Measurements from ENCODE around the gene PTCD2. TPM values are rescaled to one million over a fixed set of nuclear protein-coding genes. Genes with fewer than 3 reads are reported as not detected.

Gene PTCD2
- total RNA-seq, 6 experiments from 2014 or later = 4.3 to 8.5 (median 6.7) TPM

DNA sequence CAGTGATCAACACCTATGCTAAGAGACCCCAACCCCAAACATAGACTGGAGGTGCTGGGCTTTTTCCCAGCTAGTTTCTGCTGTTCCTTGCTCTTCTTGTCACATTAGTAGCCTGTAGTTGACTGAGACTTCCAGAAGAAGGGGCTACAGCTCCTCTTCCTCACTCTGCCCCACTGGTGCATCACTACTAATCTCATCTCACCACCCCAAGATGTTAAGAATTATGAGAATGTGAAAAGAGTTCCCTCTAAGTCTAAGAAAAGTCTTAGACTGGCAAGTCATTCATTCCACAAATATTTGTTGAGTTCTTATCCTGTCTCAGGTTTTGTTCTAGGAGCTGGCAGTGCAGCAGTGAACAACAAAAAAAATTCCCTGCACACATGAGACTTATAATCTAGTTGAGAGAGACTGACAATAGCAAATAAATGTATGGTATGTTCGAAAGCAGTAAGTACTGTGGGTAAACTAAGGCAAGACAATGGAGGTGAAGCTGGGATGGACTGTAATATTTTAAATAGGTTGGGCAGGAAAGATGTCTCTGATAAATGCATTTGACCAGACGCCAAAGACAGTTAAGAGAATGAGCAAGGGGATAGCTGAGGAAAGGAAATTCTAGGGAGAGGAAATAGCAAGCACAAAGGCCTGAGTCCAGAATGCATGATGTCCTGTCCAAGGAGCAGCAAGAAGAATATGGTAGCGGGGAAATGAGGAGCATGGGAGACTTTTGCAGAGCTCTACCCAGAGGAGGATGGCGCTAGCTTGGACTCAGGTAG lies 92.3 kb downstream of the PTCD2 start:
- intact Hi-C loops (cut with DNase I) = no loop called here
- H3K4me3 ChIP-seq = no peak overlapping the region

GRCh38 chr5:72415616-72416325 lies 95.6 kb downstream of the PTCD2 start:
- no peaks in the 10 kb centered on the region for H3K27me3 ChIP-seq
- no peak for ATAC-seq
- H3K4me3 ChIP-seq = no peak overlapping the region
- DNase-seq = no peak
- WGBS (ENCODE audit: insufficient coverage, low coverage, low lambda C conversion rate, missing lambda C conversion rate) = 80% methylated on average over 4 of the region's 5 CpGs
- no peaks in the 10 kb centered on the region for H3K36me3 ChIP-seq
- H3K27ac ChIP-seq = no peak overlapping the region
- no peaks in the 10 kb centered on the region for H3K4me1 ChIP-seq
- intact Hi-C loops (cut with DNase I) = no loop called here
- TF ChIP-seq POLR2A (IDR thresholded peaks at IDR 0.05) (no peak), CTCF (IDR thresholded peaks at IDR 0.05) (no peak)
- no peaks in the 10 kb centered on the region for H3K9me3 ChIP-seq

More for the DNA sequence above, 92.3 kb downstream of the PTCD2 start:
- Histone ChIP-seq H3K36me3 (no peaks in the 10 kb centered on the region), H3K27ac (no peak overlapping the region), H3K4me1 (no peaks in the 10 kb centered on the region), H3K27me3 (no peaks in the 10 kb centered on the region), H3K9me3 (no peaks in the 10 kb centered on the region)
- no peak for ATAC-seq
- TF ChIP-seq CTCF (IDR thresholded peaks at IDR 0.05) (no peak), POLR2A (IDR thresholded peaks at IDR 0.05) (no peak)
- WGBS (ENCODE audit: insufficient coverage, low coverage, low lambda C conversion rate, missing lambda C conversion rate) = 49% methylated on average over 4 of the region's 4 CpGs
- no peak for DNase-seq

GRCh38 chr5:72417333-72418062 lies 97.3 kb downstream of the PTCD2 start:
- peak in 1 of 4 donors; percentile 32 for ATAC-seq
- TF ChIP-seq CTCF (IDR thresholded peaks at IDR 0.05) (no peak), POLR2A (IDR thresholded peaks at IDR 0.05) (no peak)

More at GRCh38 chr5:72417333-72418062, 97.3 kb downstream of the PTCD2 start:
- Histone ChIP-seq H3K4me1 (no peaks in the 10 kb centered on the region), H3K36me3 (no peaks in the 10 kb centered on the region), H3K27me3 (no peaks in the 10 kb centered on the region), H3K27ac (no peak overlapping the region), H3K4me3 (no peak overlapping the region), H3K9me3 (no peaks in the 10 kb centered on the region)
- WGBS (ENCODE audit: insufficient coverage, low coverage, low lambda C conversion rate, missing lambda C conversion rate) = 92% methylated on average over 12 of the region's 48 CpGs
- DNase-seq = no peak
- intact Hi-C loops (cut with DNase I) = no loop called here

Small RNAs within 50 kb of the gene (small RNA-seq; reads per million reads assigned to genes)
- 0 reads per million in 2 experiments for gene RN7SL153P

Other genes with a start within 250 kb of the PTCD2 start
- gene MAP1B, start 212.9 kb upstream of the PTCD2 start, total RNA-seq = 10 to 100 TPM in 2 of 6 experiments, 1 to 10 TPM in 4; 2.4 to 14.0 (median 5.3) TPM
- gene MRPS27, start 133 bp upstream of the PTCD2 start, total RNA-seq = 10 to 100 TPM; 28.6 to 40.3 (median 36.0) TPM
- 1 to 10 TPM in 3 of 6 experiments, under 1 TPM in 3; 0.77 to 2.3 (median 1.2) TPM for gene ZNF366, start 187.0 kb downstream of the PTCD2 start, total RNA-seq

Measured in right lobe of liver (tissue), 6 donors.